ENCODE measurements around the gene UBASH3B.

The UBASH3B gene

GRCh38 chr11:122673701-122674100 lies 18.2 kb downstream of the UBASH3B start:
- POLR2A ChIA-PET, result no interaction called here
- CTCF ChIA-PET, result no interaction called here
- DNase-seq (ENCODE audit: extremely low spot score), result no peak
- no peak for TF ChIP-seq BHLHE40 (IDR thresholded peaks at IDR 0.05; ENCODE audit: borderline replicate concordance)
- no peak for TF ChIP-seq ARNT (IDR thresholded peaks at IDR 0.05)
- TF ChIP-seq FOXA1 (IDR thresholded peaks at IDR 0.05), result no peak
- TF ChIP-seq FOXK2 (IDR thresholded peaks at IDR 0.05), result no peak
- TF ChIP-seq LEF1 (IDR thresholded peaks at IDR 0.05; ENCODE audit: borderline replicate concordance), result no peak
- TF ChIP-seq CTBP1 (IDR thresholded peaks at IDR 0.05; ENCODE audit: borderline replicate concordance), result no peak
- TF ChIP-seq ELF4 (IDR thresholded peaks at IDR 0.05), result no peak

- TF ChIP-seq ZNF384 (IDR thresholded peaks at IDR 0.05) (no peak), NFRKB (IDR thresholded peaks at IDR 0.05) (no peak), FOXM1 (IDR thresholded peaks at IDR 0.05; ENCODE audit: borderline replicate concordance) (no peak), LEF1 (IDR thresholded peaks at IDR 0.05; ENCODE audit: borderline replicate concordance) (no peak), HDGF (IDR thresholded peaks at IDR 0.05; ENCODE audit: borderline replicate concordance) (no peak), ARNT (IDR thresholded peaks at IDR 0.05) (no peak), BHLHE40 (IDR thresholded peaks at IDR 0.05; ENCODE audit: borderline replicate concordance) (no peak)
- CTCF ChIA-PET, result interaction anchor here (0.6 kb wide), 1 partner anchor 32 kb away, joined by 3 read pairs; no protein-coding TSS in a partner anchor
- no peak for DNase-seq (ENCODE audit: extremely low spot score)
- POLR2A ChIA-PET, result no interaction called here
Observed at GRCh38 chr11:122676638-122677037, 21.1 kb downstream of the UBASH3B start.

- ChIA-PET CTCF (no interaction called here), POLR2A (no interaction called here)
- TF ChIP-seq CTBP1 (IDR thresholded peaks at IDR 0.05; ENCODE audit: borderline replicate concordance) (no peak), SP1 (IDR thresholded peaks at IDR 0.05) (no peak), FOXM1 (IDR thresholded peaks at IDR 0.05; ENCODE audit: borderline replicate concordance) (no peak), PKNOX1 (IDR thresholded peaks at IDR 0.05) (no peak), FOXA1 (IDR thresholded peaks at IDR 0.05) (no peak), ARNT (IDR thresholded peaks at IDR 0.05) (no peak), ZNF384 (IDR thresholded peaks at IDR 0.05) (no peak), TARDBP (IDR thresholded peaks at IDR 0.05) (no peak), ELF4 (IDR thresholded peaks at IDR 0.05) (no peak)
- no peak for DNase-seq (ENCODE audit: extremely low spot score)
Observed at GRCh38 chr11:122677256-122677655, 21.7 kb downstream of the UBASH3B start.

GRCh38 chr11:122678406-122678805 lies 22.9 kb downstream of the UBASH3B start:
- no peak for DNase-seq (ENCODE audit: extremely low spot score)
- ChIA-PET CTCF (no interaction called here), POLR2A (no interaction called here)
- no peak for TF ChIP-seq SP1 (IDR thresholded peaks at IDR 0.05)

GRCh38 chr11:122679466-122679865 lies 23.9 kb downstream of the UBASH3B start:
- POLR2A ChIA-PET, result no interaction called here
- DNase-seq (ENCODE audit: extremely low spot score), result no peak
- CTCF ChIA-PET, result no interaction called here
- TF ChIP-seq BHLHE40 (IDR thresholded peaks at IDR 0.05; ENCODE audit: borderline replicate concordance), result no peak
- no peak for TF ChIP-seq HDGF (IDR thresholded peaks at IDR 0.05; ENCODE audit: borderline replicate concordance)
- TF ChIP-seq SP1 (IDR thresholded peaks at IDR 0.05), result no peak
- TF ChIP-seq TARDBP (IDR thresholded peaks at IDR 0.05), result no peak
- no peak for TF ChIP-seq NFRKB (IDR thresholded peaks at IDR 0.05)
- no peak for TF ChIP-seq SUZ12 (IDR thresholded peaks at IDR 0.05)
- no peak for TF ChIP-seq L3MBTL2 (conservative IDR thresholded peaks at IDR 0.05)
- TF ChIP-seq ZNF384 (IDR thresholded peaks at IDR 0.05), result no peak
- no peak for TF ChIP-seq LEF1 (IDR thresholded peaks at IDR 0.05; ENCODE audit: borderline replicate concordance)
- no peak for TF ChIP-seq FOXK2 (IDR thresholded peaks at IDR 0.05)
- TF ChIP-seq FOXM1 (IDR thresholded peaks at IDR 0.05; ENCODE audit: borderline replicate concordance), result no peak
- TF ChIP-seq ARNT (IDR thresholded peaks at IDR 0.05), result no peak
- TF ChIP-seq ELF4 (IDR thresholded peaks at IDR 0.05), result no peak
- no peak for TF ChIP-seq FOXA1 (IDR thresholded peaks at IDR 0.05)
- no peak for TF ChIP-seq PKNOX1 (IDR thresholded peaks at IDR 0.05)
- no peak for TF ChIP-seq CTBP1 (IDR thresholded peaks at IDR 0.05; ENCODE audit: borderline replicate concordance)

- ChIA-PET CTCF (no interaction called here), POLR2A (no interaction called here)
- TF ChIP-seq TARDBP (IDR thresholded peaks at IDR 0.05) (no peak), FOXK2 (IDR thresholded peaks at IDR 0.05) (no peak), NFRKB (IDR thresholded peaks at IDR 0.05) (no peak), BHLHE40 (IDR thresholded peaks at IDR 0.05; ENCODE audit: borderline replicate concordance) (no peak), LEF1 (IDR thresholded peaks at IDR 0.05; ENCODE audit: borderline replicate concordance) (no peak), SUZ12 (IDR thresholded peaks at IDR 0.05) (no peak)
- no peak for DNase-seq (ENCODE audit: extremely low spot score)
Observed at GRCh38 chr11:122681070-122681469, 25.5 kb downstream of the UBASH3B start.

- POLR2A ChIA-PET, result no interaction called here
- no peak for DNase-seq (ENCODE audit: extremely low spot score)
- no peak for TF ChIP-seq FOXK2 (IDR thresholded peaks at IDR 0.05)
- no peak for TF ChIP-seq SP1 (IDR thresholded peaks at IDR 0.05)
- no peak for TF ChIP-seq HDGF (IDR thresholded peaks at IDR 0.05; ENCODE audit: borderline replicate concordance)
- no peak for TF ChIP-seq SUZ12 (IDR thresholded peaks at IDR 0.05)
- CTCF ChIA-PET, result no interaction called here
Observed at GRCh38 chr11:122681735-122682134, 26.2 kb downstream of the UBASH3B start.

- TF ChIP-seq BHLHE40 (IDR thresholded peaks at IDR 0.05; ENCODE audit: borderline replicate concordance), result no peak
- no peak for TF ChIP-seq L3MBTL2 (conservative IDR thresholded peaks at IDR 0.05)
- TF ChIP-seq ARNT (IDR thresholded peaks at IDR 0.05), result no peak
- no peak for TF ChIP-seq SP1 (IDR thresholded peaks at IDR 0.05)
- TF ChIP-seq HDGF (IDR thresholded peaks at IDR 0.05; ENCODE audit: borderline replicate concordance), result no peak
- no peak for TF ChIP-seq PKNOX1 (IDR thresholded peaks at IDR 0.05)
- TF ChIP-seq FOXK2 (IDR thresholded peaks at IDR 0.05), result no peak
- TF ChIP-seq SUZ12 (IDR thresholded peaks at IDR 0.05), result no peak
- no peak for TF ChIP-seq CTBP1 (IDR thresholded peaks at IDR 0.05; ENCODE audit: borderline replicate concordance)
- no peak for TF ChIP-seq NFRKB (IDR thresholded peaks at IDR 0.05)
- no peak for TF ChIP-seq LEF1 (IDR thresholded peaks at IDR 0.05; ENCODE audit: borderline replicate concordance)
- TF ChIP-seq FOXA1 (IDR thresholded peaks at IDR 0.05), result no peak
- no peak for TF ChIP-seq ELF4 (IDR thresholded peaks at IDR 0.05)
- DNase-seq (ENCODE audit: extremely low spot score), result no peak
- ChIA-PET POLR2A (no interaction called here), CTCF (no interaction called here)
Observed at GRCh38 chr11:122682464-122682863, 26.9 kb downstream of the UBASH3B start.

Measured in HEK293T (cell line).